Thyroid gland (tissue), 4 donors: ENCODE results near the gene TSC22D1.

Source experiments
- POLR2A ChIP-seq, 2 donors: fragments of 450-650 bp; IDR thresholded peaks; one replicate each; pipeline ENCODE4 v1.6.1; 2017; ENCODE audit warnings: antibody characterized with exemption in 2 of 2, mild to moderate bottlenecking in 2 of 2, moderate library complexity in 1 of 2
- TF ChIP-seq, protein P1 (sequence below), 6 experiments: fragments of 200-600 bp in 3 of 6; fragments of 450-650 bp in 3 of 6; sonication (generic) in 3 of 6; IDR thresholded peaks; one replicate each; pipeline ENCODE4 v1.5.1; 2016 to 2019; ENCODE audit warnings: antibody characterized with exemption in 6 of 6, mild to moderate bottlenecking in 2 of 6, inconsistent platforms in 1 of 6, moderate library complexity in 1 of 6

DNA sequence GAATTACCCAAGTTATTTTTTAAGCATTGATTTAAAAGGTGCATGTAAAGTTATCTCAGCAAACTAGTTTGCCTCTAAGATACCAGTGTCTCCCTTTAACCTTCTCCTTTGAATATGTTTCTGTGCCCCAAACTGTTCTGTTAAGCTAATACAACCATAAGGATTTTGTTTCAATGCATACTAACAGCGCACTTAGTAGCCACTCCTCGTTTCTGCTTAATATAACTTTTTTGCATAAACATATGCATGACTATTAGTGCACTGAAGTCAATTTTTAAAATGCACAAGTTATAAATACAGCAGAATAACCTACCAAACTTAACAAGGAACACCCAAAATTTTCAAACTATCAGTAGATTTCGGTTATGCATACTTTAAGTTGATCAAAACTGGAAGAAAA is 123.1 kb downstream of the TSC22D1 start:
- TF ChIP-seq, protein P1, sequence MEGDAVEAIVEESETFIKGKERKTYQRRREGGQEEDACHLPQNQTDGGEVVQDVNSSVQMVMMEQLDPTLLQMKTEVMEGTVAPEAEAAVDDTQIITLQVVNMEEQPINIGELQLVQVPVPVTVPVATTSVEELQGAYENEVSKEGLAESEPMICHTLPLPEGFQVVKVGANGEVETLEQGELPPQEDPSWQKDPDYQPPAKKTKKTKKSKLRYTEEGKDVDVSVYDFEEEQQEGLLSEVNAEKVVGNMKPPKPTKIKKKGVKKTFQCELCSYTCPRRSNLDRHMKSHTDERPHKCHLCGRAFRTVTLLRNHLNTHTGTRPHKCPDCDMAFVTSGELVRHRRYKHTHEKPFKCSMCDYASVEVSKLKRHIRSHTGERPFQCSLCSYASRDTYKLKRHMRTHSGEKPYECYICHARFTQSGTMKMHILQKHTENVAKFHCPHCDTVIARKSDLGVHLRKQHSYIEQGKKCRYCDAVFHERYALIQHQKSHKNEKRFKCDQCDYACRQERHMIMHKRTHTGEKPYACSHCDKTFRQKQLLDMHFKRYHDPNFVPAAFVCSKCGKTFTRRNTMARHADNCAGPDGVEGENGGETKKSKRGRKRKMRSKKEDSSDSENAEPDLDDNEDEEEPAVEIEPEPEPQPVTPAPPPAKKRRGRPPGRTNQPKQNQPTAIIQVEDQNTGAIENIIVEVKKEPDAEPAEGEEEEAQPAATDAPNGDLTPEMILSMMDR (IDR thresholded peaks at IDR 0.05), result no peak
- no peak for TF ChIP-seq POLR2A (IDR thresholded peaks at IDR 0.05)
